GM12864 (cell line): ENCODE results near the gene FKBP4.

Source experiments
- DNase-seq: peaks from one replicate; pipeline ENCODE4 v3.0.0-alpha.2; 2011; ENCODE audit warnings: low read depth
- H3K4me3 ChIP-seq: 2 replicates; pipeline ENCODE4 v1.5.1; 2011; ENCODE audit warnings: mild to moderate bottlenecking, low read depth, low read length, control low read depth
- CTCF ChIP-seq: IDR thresholded peaks from 2 replicates; pipeline ENCODE4 v1.5.1; 2011; ENCODE audit warnings: low read depth, mild to moderate bottlenecking, moderate library complexity, low read length, control low read depth, inconsistent platforms; ENCODE audit errors: missing control alignments

FKBP4 gene

GRCh38 chr12:2779281-2779680 is 15.5 kb upstream of the FKBP4 start:
- no peak overlapping the region for H3K4me3 ChIP-seq
- TF ChIP-seq CTCF, result no peak
- no peak for DNase-seq

GRCh38 chr12:2783936-2784600 is 10.7 kb upstream of the FKBP4 start:
- DNase-seq, result no peak
- H3K4me3 ChIP-seq, result no peak overlapping the region
- TF ChIP-seq CTCF, result peak; percentile 92

GRCh38 chr12:2785017-2785416 is 9.8 kb upstream of the FKBP4 start:
- H3K4me3 ChIP-seq, result no peak overlapping the region
- TF ChIP-seq CTCF, result no peak
- DNase-seq, result no peak

- TF ChIP-seq CTCF, result no peak
- no peak for DNase-seq
- no peak overlapping the region for H3K4me3 ChIP-seq
These were observed 3.7 kb upstream of the FKBP4 start for GRCh38 chr12:2791089-2791488.

GRCh38 chr12:2792671-2793500 is 1.9 kb upstream of the FKBP4 start:
- TF ChIP-seq CTCF, result no peak
- H3K4me3 ChIP-seq, result no peak overlapping the region
- no peak for DNase-seq

- H3K4me3 ChIP-seq, result no peak overlapping the region
- no peak for DNase-seq
- no peak for TF ChIP-seq CTCF
These were observed 1.2 kb upstream of the FKBP4 start for GRCh38 chr12:2793561-2793960.

GRCh38 chr12:2794191-2794735 is 507 bp upstream of the FKBP4 start:
- no peak for TF ChIP-seq CTCF
- peak overlapping the region; percentile 76 for H3K4me3 ChIP-seq
- no peak for DNase-seq
